SU-DHL-6 (cell line): ENCODE results near the gene MPO.

ENCODE experiments used
- H2AFZ ChIP-seq: fragments of 200-600 bp; sonication (generic); 2 replicates; pipeline ENCODE4 v1.6.1; 2014; ENCODE audit warnings: low read depth, mild to moderate bottlenecking, moderate library complexity, mixed read lengths, antibody characterized with exemption, low read length; ENCODE audit not compliant: severe bottlenecking
- H3F3A ChIP-seq: fragments of 200-600 bp; shearing (Covaris generic); 2 replicates; pipeline ENCODE4 v1.6.0; 2016; ENCODE audit warnings: antibody characterized with exemption, mild to moderate bottlenecking; ENCODE audit not compliant: insufficient read depth
- H3K27ac ChIP-seq: fragments of 200-600 bp; sonication (generic); 2 replicates; pipeline ENCODE4 v1.5.1; 2016; ENCODE audit warnings: low read depth, mild to moderate bottlenecking, low read length, moderate library complexity, mixed read lengths
- H3K27me3 ChIP-seq: fragments of 200-600 bp; sonication (generic), shearing (Covaris generic); 2 replicates; pipeline ENCODE4 v1.6.0; 2014; ENCODE audit warnings: mild to moderate bottlenecking, low read length
- H3K36me3 ChIP-seq: fragments of 200-600 bp; sonication (generic); 2 replicates; pipeline ENCODE4 v1.6.1; 2014; ENCODE audit warnings: mild to moderate bottlenecking, low read length, mixed read lengths
- H3K4me2 ChIP-seq: fragments of 300-600, 200-600 bp; shearing (Covaris generic), sonication (generic); 2 replicates; pipeline ENCODE4 v1.6.0; 2014; ENCODE audit warnings: low read length, low read depth, mild to moderate bottlenecking; ENCODE audit not compliant: poor library complexity, severe bottlenecking
- H3K4me3 ChIP-seq: fragments of 200-600 bp; sonication (generic); 2 replicates; pipeline ENCODE4 v1.5.1; 2014; ENCODE audit warnings: antibody characterized with exemption, low read length, mild to moderate bottlenecking, mixed read lengths; ENCODE audit not compliant: insufficient read depth, poor library complexity, severe bottlenecking
- H3K79me2 ChIP-seq: fragments of 200-600 bp; sonication (generic); 2 replicates; pipeline ENCODE4 v1.6.1; 2014; ENCODE audit warnings: mild to moderate bottlenecking, low read length, moderate library complexity; ENCODE audit not compliant: insufficient read depth
- H3K9ac ChIP-seq: fragments of 200-600 bp; sonication (generic); 2 replicates; pipeline ENCODE4 v1.7.0; 2014; ENCODE audit warnings: mild to moderate bottlenecking, low read length
- H3K9me2 ChIP-seq: fragments of 200-600 bp; sonication (generic); replicated peaks from 2 replicates; pipeline ENCODE4 v1.6.1; 2014; ENCODE audit warnings: low read length; ENCODE audit not compliant: insufficient read depth
- H3K9me3 ChIP-seq: fragments of 200-600 bp; sonication (generic); 2 replicates; pipeline ENCODE4 v1.6.1; 2014; ENCODE audit warnings: low read length, mixed read lengths; ENCODE audit not compliant: insufficient read depth
- H4K20me1 ChIP-seq: fragments of 200-600 bp; sonication (generic); 2 replicates; pipeline ENCODE4 v1.6.1; 2014; ENCODE audit warnings: low read depth, mild to moderate bottlenecking, antibody characterized with exemption, low read length, moderate library complexity, mixed read lengths
- CTCF ChIP-seq: fragments of 200-600 bp; sonication (generic); IDR thresholded peaks from one replicate; pipeline ENCODE4 v1.5.1; 2017; ENCODE audit warnings: antibody characterized with exemption, mild to moderate bottlenecking, low read length, moderate library complexity; ENCODE audit not compliant: insufficient read depth, poor library complexity, severe bottlenecking
- EZH2phosphoT487 ChIP-seq: fragments of 200-600 bp; sonication (generic), shearing (Covaris generic); conservative IDR thresholded peaks from 2 replicates; pipeline ENCODE4 v1.6.1; 2018; ENCODE audit warnings: mild to moderate bottlenecking, antibody characterized with exemption, low read length, moderate library complexity, mixed read lengths

The MPO gene

GRCh38 chr17:58324056-58324408, 43.3 kb upstream of the MPO start:
- no peaks in the 10 kb centered on the region for H4K20me1 ChIP-seq
- H3K36me3 ChIP-seq = no peaks in the 10 kb centered on the region
- no peaks in the 10 kb centered on the region for H3K9me2 ChIP-seq
- TF ChIP-seq EZH2phosphoT487 (no peak), CTCF (no peak)
- H3K27ac ChIP-seq = no peak overlapping the region
- no peaks in the 10 kb centered on the region for H3K79me2 ChIP-seq
- H3K4me3 ChIP-seq = no peak overlapping the region
- no peak overlapping the region for H3K4me2 ChIP-seq
- peaks cover 22% of the 10 kb centered on the region for H3F3A ChIP-seq
- H3K27me3 ChIP-seq = no peaks in the 10 kb centered on the region
- H2AFZ ChIP-seq = no peak overlapping the region
- no peaks in the 10 kb centered on the region for H3K9me3 ChIP-seq
- H3K9ac ChIP-seq = no peak overlapping the region

DNA sequence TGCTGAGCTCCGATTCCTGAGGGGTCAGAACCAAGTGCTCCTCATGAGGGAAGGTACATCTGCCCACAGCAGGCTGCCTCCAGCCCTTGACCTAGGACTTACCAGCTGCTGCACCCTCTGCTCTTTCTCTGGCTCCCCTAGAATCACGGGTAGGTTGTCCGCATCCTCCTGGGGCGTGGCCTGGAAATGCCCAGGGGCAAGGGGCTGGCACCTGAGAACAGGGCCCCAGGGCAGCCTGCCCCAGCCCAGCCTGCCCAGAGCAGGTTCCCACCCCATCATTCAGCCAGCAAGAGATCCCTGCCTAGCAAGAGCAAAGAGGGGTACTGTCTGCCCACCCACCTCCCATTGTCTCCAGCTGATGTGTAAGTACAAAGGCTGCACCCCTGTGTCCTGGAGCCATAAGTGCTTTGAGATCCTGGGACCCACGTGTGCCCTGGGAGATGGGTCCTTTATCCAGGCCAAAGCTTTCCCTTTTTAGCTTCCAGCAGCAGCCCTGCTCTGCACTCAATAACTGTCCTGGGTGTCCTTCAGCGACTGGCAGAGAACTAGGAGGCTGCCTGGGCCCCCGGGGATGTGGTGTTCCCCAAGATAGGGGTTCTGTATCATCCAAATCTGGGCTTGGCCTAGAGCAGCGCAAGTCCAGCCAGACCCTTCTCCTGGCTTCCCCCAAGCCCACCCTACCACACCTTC, 42.8 kb upstream of the MPO start:
- Histone ChIP-seq H3K9me3 (no peaks in the 10 kb centered on the region), H3K9me2 (no peaks in the 10 kb centered on the region), H3K79me2 (no peaks in the 10 kb centered on the region), H3K4me2 (no peak overlapping the region), H4K20me1 (no peaks in the 10 kb centered on the region), H3K36me3 (no peaks in the 10 kb centered on the region), H3F3A (peaks cover 17% of the 10 kb centered on the region; the same call in 1 of the 2 replicates), H3K9ac (no peak overlapping the region), H2AFZ (no peak overlapping the region), H3K4me3 (no peak overlapping the region), H3K27me3 (no peaks in the 10 kb centered on the region), H3K27ac (no peak overlapping the region)
- TF ChIP-seq EZH2phosphoT487 = no peak
- no peak for TF ChIP-seq CTCF

DNA sequence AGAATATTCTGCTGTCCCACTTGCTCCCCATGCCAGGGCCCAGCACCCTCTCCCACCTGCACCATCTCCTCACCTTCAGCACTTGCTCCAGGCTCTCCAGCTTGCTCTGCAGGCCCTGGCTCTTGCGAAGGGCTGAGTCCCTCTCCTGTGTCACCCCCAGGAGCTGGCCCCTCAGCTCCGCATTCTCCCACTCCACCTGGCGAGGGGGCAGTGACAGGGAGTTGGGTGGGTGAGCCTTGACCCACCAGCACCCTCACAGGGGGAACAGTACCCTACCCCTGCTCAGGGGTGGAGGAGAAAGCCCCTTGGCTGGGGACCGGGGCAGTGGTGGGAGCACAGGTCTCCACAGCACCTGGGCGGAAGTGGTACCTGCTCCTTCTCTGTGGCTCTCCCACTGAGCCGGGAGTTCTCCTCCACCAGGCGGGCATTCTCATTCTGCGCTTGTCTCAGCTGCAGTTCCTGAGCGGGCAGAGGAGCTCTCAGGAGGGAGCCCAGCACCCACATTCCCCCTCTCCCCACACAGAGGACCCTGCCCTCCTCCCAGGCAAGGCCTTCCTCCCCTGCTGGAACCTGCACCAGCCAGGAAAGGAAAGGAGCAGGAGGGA, 41.9 kb upstream of the MPO start:
- Histone ChIP-seq H3K4me2 (no peak overlapping the region), H3F3A (peaks cover 9% of the 10 kb centered on the region; the same call in 1 of the 2 replicates), H4K20me1 (no peaks in the 10 kb centered on the region), H3K27ac (no peak overlapping the region), H3K36me3 (no peaks in the 10 kb centered on the region), H3K27me3 (no peaks in the 10 kb centered on the region), H3K4me3 (no peak overlapping the region), H3K79me2 (no peaks in the 10 kb centered on the region), H2AFZ (no peak overlapping the region), H3K9me3 (no peaks in the 10 kb centered on the region), H3K9me2 (no peaks in the 10 kb centered on the region), H3K9ac (no peak overlapping the region)
- TF ChIP-seq CTCF (no peak), EZH2phosphoT487 (no peak)
